K562 (cell line): Measurements from ENCODE around the gene TMEM60. TPM values are rescaled to one million over a fixed set of nuclear protein-coding genes. Genes with fewer than 3 reads are reported as not detected.

Experiments used
- ATAC-seq: fragments of 200-7000 bp; cut with Tn5 transposase; 3 replicates; pipeline ENCODE4 v1.9.1; 2020; ENCODE audit warnings: moderate library complexity
- BruUV-seq: library from RNA; stranded (reverse); fragments of 400-500 nt; replicated peaks from 2 replicates; lab custom pipeline; 2021; lab: Mats Ljungman, UMichigan
- CTCF ChIA-PET: fragments of 300-600 bp; formaldehyde crosslinking; extraction: SDS; loops from one replicate; lab custom pipeline; 2021; ENCODE audit warnings: low intra/inter-chr PET ratio; lab: Yijun Ruan, JAX
- POLR2A ChIA-PET: fragments of 300-600, 350-650 bp; sonication (Branson Sonifier 250); formaldehyde crosslinking; extraction: SDS; loops from one replicate; lab custom pipeline; 2021; ENCODE audit warnings: antibody characterized with exemption, inconsistent platforms; lab: Yijun Ruan, JAX
- DNase-seq, 4 experiments: peaks; one replicate each; pipeline versions ENCODE4 v3.0.0 to v3.0.0-alpha.2; 2011 to 2018; ENCODE audit warnings: low spot score in 3 of 4, mixed read lengths in 3 of 4; ENCODE audit errors: extremely low read depth in 1 of 4
- FAIRE-seq: peaks from 2 replicates; lab custom pipeline; 2011; peaks lifted over from hg19 to GRCh38; lab: Jason Lieb, UNC
- H2AFZ ChIP-seq: 2 replicates; pipeline ENCODE4 v1.6.0; 2011; ENCODE audit warnings: low read depth, low read length, control low read depth, inconsistent platforms
- H3K27ac ChIP-seq: fragments of 200-600 bp; 3 replicates; pipeline ENCODE4 v1.8.0; 2011; ENCODE audit warnings: low read depth, mild to moderate bottlenecking, control low read depth, inconsistent platforms, low read length, moderate library complexity, mixed read lengths; ENCODE audit errors: extremely low read depth
- H3K27me3 ChIP-seq, 2 experiments: fragments of 300-600 bp in 1 of 2; 2 replicates in 1 of 2; 3 replicates in 1 of 2; pipeline versions ENCODE4 v1.6.0 to v1.8.0; 2011; ENCODE audit warnings: inconsistent platforms in 2 of 2, low read length in 2 of 2, mild to moderate bottlenecking in 1 of 2, mixed read lengths in 1 of 2, moderate library complexity in 1 of 2; ENCODE audit not compliant: control insufficient read depth in 2 of 2, insufficient read depth in 2 of 2
- H3K36me3 ChIP-seq: fragments of 300-600 bp; 3 replicates; pipeline ENCODE4 v1.8.0; 2011; ENCODE audit warnings: mild to moderate bottlenecking, low read length, inconsistent platforms; ENCODE audit not compliant: control insufficient read depth, insufficient read depth
- H3K4me1 ChIP-seq, 2 experiments: fragments of 200-600 bp in 1 of 2; replicated peaks in 1 of 2; 2 replicates in 1 of 2; 3 replicates in 1 of 2; pipeline versions ENCODE4 v1.5.1 to v1.8.0; 2011; ENCODE audit warnings: inconsistent platforms in 2 of 2, low read length in 2 of 2, mild to moderate bottlenecking in 1 of 2, mixed read lengths in 1 of 2, moderate library complexity in 1 of 2; ENCODE audit not compliant: control insufficient read depth in 2 of 2, insufficient read depth in 2 of 2
- H3K4me2 ChIP-seq: 2 replicates; pipeline ENCODE4 v1.6.1; 2011; ENCODE audit warnings: low read length, control low read depth, inconsistent platforms, mixed read lengths; ENCODE audit not compliant: insufficient read depth
- H3K4me3 ChIP-seq: fragments of 200-600 bp; sonication (generic), shearing (Covaris generic); 2 replicates; pipeline ENCODE4 v1.5.1; 2016; ENCODE audit warnings: control low read depth, inconsistent platforms
- H3K79me2 ChIP-seq: fragments of 200-600 bp; 3 replicates; pipeline ENCODE4 v1.8.0; 2011; ENCODE audit warnings: low read length, inconsistent platforms; ENCODE audit not compliant: control insufficient read depth, insufficient read depth
- H3K9ac ChIP-seq, 2 experiments: 2 replicates each; pipeline versions ENCODE4 v1.6.0 to v1.6.1; 2011; ENCODE audit warnings: low read depth in 2 of 2, low read length in 2 of 2, control low read depth in 1 of 2, inconsistent platforms in 1 of 2, mild to moderate bottlenecking in 1 of 2, mixed read lengths in 1 of 2; ENCODE audit not compliant: insufficient read depth in 1 of 2
- H3K9me1 ChIP-seq: one replicate; pipeline ENCODE4 v1.6.0; 2011; ENCODE audit warnings: inconsistent platforms, mild to moderate bottlenecking, low read length, moderate library complexity; ENCODE audit not compliant: control insufficient read depth, insufficient read depth
- H3K9me3 ChIP-seq: replicated peaks from 2 replicates; pipeline ENCODE4 v1.5.1; 2011; ENCODE audit warnings: low read depth, low read length, inconsistent platforms; ENCODE audit not compliant: control insufficient read depth, insufficient read depth
- H4K20me1 ChIP-seq: replicated peaks from 2 replicates; pipeline ENCODE4 v1.6.1; 2011; ENCODE audit warnings: low read length, inconsistent platforms, mixed read lengths; ENCODE audit not compliant: control insufficient read depth, insufficient read depth
- ARHGAP35 ChIP-seq: fragments of 450-650 bp; IDR thresholded peaks from 2 replicates; pipeline ENCODE4 v1.6.1; 2018; ENCODE audit not compliant: partially characterized antibody
- BCL6 ChIP-seq: fragments of 250-450 bp; sonication (Bioruptor Pico); IDR thresholded peaks from 2 replicates; pipeline ENCODE4 v1.4.0; 2020
- FUS ChIP-seq: fragments of 200-400 bp; formaldehyde crosslinking; optimal IDR thresholded peaks from 2 replicates; pipeline ENCODE3; 2017; ENCODE audit warnings: low read depth, low read length
- HNRNPL ChIP-seq: fragments of 200-400 bp; formaldehyde crosslinking; IDR thresholded peaks from 2 replicates; pipeline ENCODE4 v1.6.1; 2017; ENCODE audit warnings: low read depth, mild to moderate bottlenecking, low read length
- ZNF445 ChIP-seq: fragments of 250-450 bp; sonication (Bioruptor Pico); IDR thresholded peaks from 2 replicates; pipeline ENCODE4 v1.4.0; 2020; ENCODE audit warnings: low read depth, mild to moderate bottlenecking, moderate library complexity
- ZNF583 ChIP-seq: fragments of 250-450 bp; sonication (Bioruptor Pico); IDR thresholded peaks from 2 replicates; pipeline ENCODE4 v1.4.0; 2020
- WGBS: fragments of 100-300 bp; shearing (Covaris generic); methylation state at CpG from one replicate; pipeline ENCODE4 v1.1.6; 2016; ENCODE audit warnings: low coverage, mixed read lengths; ENCODE audit not compliant: insufficient coverage; ENCODE audit errors: missing lambda C conversion rate; 5-methylcytosine and 5-hydroxymethylcytosine counted together
- in situ Hi-C: fragments of 300-500 bp; cut with MboI; formaldehyde crosslinking; loops from 4 replicates; pipeline ENCODE4 v1.15.0; 2018; ENCODE audit warnings: inconsistent platforms, mixed read lengths
- intact Hi-C: fragments of 100-400 bp; cut with micrococcal nuclease; formaldehyde crosslinking; loops from 2 replicates; pipeline ENCODE4 v1.14.2; 2022
- polyA plus RNA-seq, 8 experiments: library from polyadenylated mRNA; depleted of rRNA in 4 of 8; stranded (reverse) in 5 of 8; unstranded in 3 of 8; fragments of >200 nt; fragmentation: Nextera tagmentation in 2 of 8; fragmentation: Illumina TruSeq in 1 of 8; extraction: Ambion mirVana in 2 of 8; extraction: Trizol in 1 of 8; gene quantifications; 2 replicates each; pipeline versions ENCODE4 v1.2.1 to v1.2.3, GENCODE V29; 2011 to 2014; ENCODE audit warnings: inconsistent platforms in 1 of 8, missing spikeins in 1 of 8
- total RNA-seq, 7 experiments: library from RNA; depleted of rRNA in 6 of 7; stranded (reverse); fragments of >200 nt in 6 of 7; fragmentation: Illumina TruSeq in 2 of 7; extraction: Trizol in 2 of 7; gene quantifications; 2 replicates each; pipeline versions ENCODE4 v1.2.1 to v1.2.3, GENCODE V29; 2011 to 2021; ENCODE audit warnings: low replicate concordance in 1 of 7
- TF ChIP-seq, protein P1 (sequence below), 2 experiments: IDR thresholded peaks in 1 of 2; conservative IDR thresholded peaks in 1 of 2; 2 replicates each; pipeline ENCODE4 v1.6.1; 2016; ENCODE audit warnings: low read depth in 2 of 2, mild to moderate bottlenecking in 1 of 2, missing compliant biosample characterization in 1 of 2, missing genetic modification characterization in 1 of 2, moderate library complexity in 1 of 2
- TF ChIP-seq, protein P2 (sequence below): sonication (generic); formaldehyde crosslinking; IDR thresholded peaks from 2 replicates; pipeline ENCODE4 v1.8.1; 2023; ENCODE audit warnings: mild to moderate bottlenecking, missing genetic modification reagents, moderate library complexity
- TF ChIP-seq, protein P3 (sequence below): fragments of 250-450 bp; sonication (Bioruptor Pico); IDR thresholded peaks from 2 replicates; pipeline ENCODE4 v1.5.0; 2021; ENCODE audit warnings: mild to moderate bottlenecking, borderline replicate concordance

The TMEM60 gene
- total and polyA plus RNA-seq, 9 of the 15 experiments (the other 6 are each of a cell fraction or from before 2014, with no cell fraction given) = 12.5 to 140 (median 38.4) TPM

DNA sequence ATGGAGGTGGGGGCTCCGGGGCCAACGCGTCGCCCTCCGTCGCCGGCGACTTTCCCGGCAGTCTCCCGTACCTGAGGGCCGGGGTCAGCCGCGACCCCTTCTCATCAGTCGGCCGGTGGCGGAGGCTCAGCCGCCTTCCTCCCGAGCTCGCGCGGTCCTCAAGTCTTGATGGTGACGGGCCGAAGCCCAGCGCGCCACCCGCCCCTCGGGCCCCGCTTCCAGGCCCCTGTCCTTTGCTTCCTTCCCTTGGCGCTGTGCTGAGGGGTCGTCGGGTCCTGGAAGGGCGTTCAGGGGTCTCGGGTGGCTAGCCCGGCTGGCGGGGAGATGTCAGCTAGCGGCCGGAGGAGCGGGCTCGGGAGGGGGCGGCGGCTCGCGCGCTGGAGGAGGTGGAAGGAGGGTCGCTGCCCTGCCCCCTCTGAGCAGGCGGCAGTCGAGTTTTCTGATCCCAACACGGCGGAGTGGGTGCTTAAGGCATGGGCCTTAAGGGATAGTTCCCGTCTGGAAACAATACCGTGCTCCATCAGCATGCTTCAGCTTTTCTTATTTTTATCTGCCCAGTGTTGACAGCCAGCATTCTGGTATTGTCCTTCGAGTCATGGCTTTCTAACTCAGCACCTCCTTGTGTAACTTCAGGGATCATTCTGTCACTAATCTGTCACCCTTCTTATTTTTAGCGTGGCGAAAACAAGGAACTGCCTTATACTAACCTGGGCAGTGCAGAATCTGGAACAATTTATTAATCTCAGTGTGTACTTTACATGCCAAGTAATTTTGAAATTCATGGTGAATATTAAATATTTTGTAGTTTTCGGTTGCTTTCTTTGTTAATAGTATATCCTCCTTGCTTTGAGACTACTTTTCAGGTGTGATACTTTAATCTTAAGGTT lies 1.1 kb upstream of the TMEM60 start (continued):
- TF ChIP-seq HNRNPL (peak; percentile 50; the same call in 1 of the 2 replicates), FUS (peak; percentile 43)
- TF ChIP-seq, protein P1, sequence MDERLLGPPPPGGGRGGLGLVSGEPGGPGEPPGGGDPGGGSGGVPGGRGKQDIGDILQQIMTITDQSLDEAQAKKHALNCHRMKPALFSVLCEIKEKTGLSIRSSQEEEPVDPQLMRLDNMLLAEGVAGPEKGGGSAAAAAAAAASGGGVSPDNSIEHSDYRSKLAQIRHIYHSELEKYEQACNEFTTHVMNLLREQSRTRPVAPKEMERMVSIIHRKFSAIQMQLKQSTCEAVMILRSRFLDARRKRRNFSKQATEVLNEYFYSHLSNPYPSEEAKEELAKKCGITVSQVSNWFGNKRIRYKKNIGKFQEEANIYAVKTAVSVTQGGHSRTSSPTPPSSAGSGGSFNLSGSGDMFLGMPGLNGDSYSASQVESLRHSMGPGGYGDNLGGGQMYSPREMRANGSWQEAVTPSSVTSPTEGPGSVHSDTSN (CRISPR knock-in tag; IDR thresholded peaks at IDR 0.05; ENCODE audit: low read depth) = no peak
- TF ChIP-seq, protein P1 (tag; conservative IDR thresholded peaks at IDR 0.05; ENCODE audit: low read depth) = peak; percentile 79
- TF ChIP-seq, all 486 proteins: peak for 79

DNA sequence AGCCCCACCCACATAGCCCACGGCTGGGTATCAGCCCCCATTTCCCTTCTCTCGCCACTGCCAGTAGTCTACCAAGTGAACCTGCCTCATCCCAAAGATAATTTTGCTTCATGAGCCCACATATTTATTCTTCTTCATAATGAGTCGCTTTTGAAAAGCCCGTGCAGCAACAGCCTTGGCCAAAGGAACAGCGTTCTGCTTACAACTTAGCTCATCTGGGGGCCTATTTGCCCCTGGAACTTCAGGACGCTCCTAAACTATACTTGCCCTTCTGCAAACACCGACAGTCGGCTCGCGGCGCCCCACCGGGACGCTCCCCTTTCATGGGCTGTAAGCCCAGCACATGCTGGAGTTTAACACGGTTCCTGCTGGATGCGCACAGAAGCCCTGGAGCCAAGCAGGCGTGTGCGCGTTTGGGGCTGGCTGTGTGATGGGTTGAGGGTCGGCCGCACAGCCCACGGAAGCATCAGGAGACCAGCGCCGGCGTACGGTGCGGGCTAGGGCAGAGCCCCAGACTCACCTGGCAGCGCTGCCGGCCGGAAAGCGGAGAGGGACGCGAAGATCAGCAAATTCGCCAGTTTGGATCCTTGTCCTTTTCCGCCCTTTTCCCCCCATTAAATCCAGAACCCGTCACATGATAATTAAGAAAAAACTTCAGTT lies 370 bp downstream of the TMEM60 start:
- peak overlapping the region; percentile 83 for H2AFZ ChIP-seq
- H3K27me3 ChIP-seq = no peaks in the 10 kb centered on the region
- POLR2A ChIA-PET = interaction anchor here (0.6 to 1.5 kb wide), 5 partner anchors 9 to 324 kb away, joined by 3 to 5 read pairs (median 4); no protein-coding TSS in a partner anchor
- ATAC-seq (peak; percentile 33), FAIRE-seq (no peak), DNase-seq (peak in 2 of 4 experiments; percentile 17 to 56)
- WGBS = 0% methylated on average over 35 of the region's 35 CpGs
- H3K9me3 ChIP-seq = no peaks in the 10 kb centered on the region
- H4K20me1 ChIP-seq = no peaks in the 10 kb centered on the region
- H3K9ac ChIP-seq = peak overlapping the region; percentile 87 to 98
- H3K27ac ChIP-seq = peak overlapping the region; percentile 86
- in situ Hi-C loops (no loop called here), intact Hi-C loops (loop anchor here (2.0 to 10.0 kb wide), 3 partner anchors 45 to 217 kb away; no protein-coding TSS in a partner anchor)
- BruUV-seq = TSS peak; percentile 85
- H3K4me2 ChIP-seq = peak overlapping the region; percentile 92
- peaks cover 89% of the 10 kb centered on the region for H3K79me2 ChIP-seq
- no peaks in the 10 kb centered on the region for H3K9me1 ChIP-seq
- CTCF ChIA-PET = interaction anchor here (0.7 kb wide), 1 partner anchor 106 kb away, joined by 3 read pairs; no protein-coding TSS in a partner anchor
- peaks cover 38% of the 10 kb centered on the region for H3K36me3 ChIP-seq
- peaks cover 16 to 18% of the 10 kb centered on the region in 2 experiments; a peak in 4 of 5 replicates for H3K4me1 ChIP-seq
- peak overlapping the region; percentile 75 for H3K4me3 ChIP-seq
- TF ChIP-seq BCL6 (CRISPR knock-in tag) = 0 out of 2 replicates have a peak, but pooled peaks have one; percentile 12
- peak; percentile 76; the same call in 1 of the 2 replicates for TF ChIP-seq ZNF583 (CRISPR knock-in tag)
- TF ChIP-seq, protein P2, sequence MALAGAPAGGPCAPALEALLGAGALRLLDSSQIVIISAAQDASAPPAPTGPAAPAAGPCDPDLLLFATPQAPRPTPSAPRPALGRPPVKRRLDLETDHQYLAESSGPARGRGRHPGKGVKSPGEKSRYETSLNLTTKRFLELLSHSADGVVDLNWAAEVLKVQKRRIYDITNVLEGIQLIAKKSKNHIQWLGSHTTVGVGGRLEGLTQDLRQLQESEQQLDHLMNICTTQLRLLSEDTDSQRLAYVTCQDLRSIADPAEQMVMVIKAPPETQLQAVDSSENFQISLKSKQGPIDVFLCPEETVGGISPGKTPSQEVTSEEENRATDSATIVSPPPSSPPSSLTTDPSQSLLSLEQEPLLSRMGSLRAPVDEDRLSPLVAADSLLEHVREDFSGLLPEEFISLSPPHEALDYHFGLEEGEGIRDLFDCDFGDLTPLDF (CRISPR knock-in tag) = no peak
- TF ChIP-seq ARHGAP35 = no peak
- TF ChIP-seq ZNF445 (CRISPR knock-in tag) = 0 out of 2 replicates have a peak, but pooled peaks have one; percentile 53
- TF ChIP-seq, protein P3, sequence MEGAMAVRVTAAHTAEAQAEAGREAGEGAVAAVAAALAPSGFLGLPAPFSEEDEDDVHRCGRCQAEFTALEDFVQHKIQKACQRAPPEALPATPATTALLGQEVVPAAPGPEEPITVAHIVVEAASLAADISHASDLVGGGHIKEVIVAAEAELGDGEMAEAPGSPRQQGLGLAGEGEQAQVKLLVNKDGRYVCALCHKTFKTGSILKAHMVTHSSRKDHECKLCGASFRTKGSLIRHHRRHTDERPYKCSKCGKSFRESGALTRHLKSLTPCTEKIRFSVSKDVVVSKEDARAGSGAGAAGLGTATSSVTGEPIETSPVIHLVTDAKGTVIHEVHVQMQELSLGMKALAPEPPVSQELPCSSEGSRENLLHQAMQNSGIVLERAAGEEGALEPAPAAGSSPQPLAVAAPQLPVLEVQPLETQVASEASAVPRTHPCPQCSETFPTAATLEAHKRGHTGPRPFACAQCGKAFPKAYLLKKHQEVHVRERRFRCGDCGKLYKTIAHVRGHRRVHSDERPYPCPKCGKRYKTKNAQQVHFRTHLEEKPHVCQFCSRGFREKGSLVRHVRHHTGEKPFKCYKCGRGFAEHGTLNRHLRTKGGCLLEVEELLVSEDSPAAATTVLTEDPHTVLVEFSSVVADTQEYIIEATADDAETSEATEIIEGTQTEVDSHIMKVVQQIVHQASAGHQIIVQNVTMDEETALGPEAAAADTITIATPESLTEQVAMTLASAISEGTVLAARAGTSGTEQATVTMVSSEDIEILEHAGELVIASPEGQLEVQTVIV (CRISPR knock-in tag) = 0 out of 2 replicates have a peak, but pooled peaks have one; percentile 51
